HEK293 (cell line): ENCODE measurements around the gene ERAP2.

ENCODE experiments used
- TCF7L2 ChIP-seq: IDR thresholded peaks from 2 replicates; pipeline ENCODE4 v1.6.1; 2011; ENCODE audit warnings: low read depth, mild to moderate bottlenecking, inconsistent platforms, low read length, moderate library complexity, borderline replicate concordance
- ZNF600 ChIP-seq: fragments of 450-650 bp; formaldehyde crosslinking; IDR thresholded peaks from 2 replicates; pipeline ENCODE4 v1.5.1; 2016; ENCODE audit warnings: missing biosample characterization, missing genetic modification characterization
- TF ChIP-seq, protein P1 (sequence below): fragments of 450-650 bp; formaldehyde crosslinking; IDR thresholded peaks from 2 replicates; pipeline ENCODE4 v1.5.1; 2016; ENCODE audit warnings: missing biosample characterization, missing genetic modification characterization
- TF ChIP-seq, protein P2 (sequence below): fragments of 450-650 bp; formaldehyde crosslinking; IDR thresholded peaks from 2 replicates; pipeline ENCODE4 v1.5.1; 2016; ENCODE audit warnings: missing biosample characterization, missing genetic modification characterization, borderline replicate concordance

- TF ChIP-seq, protein P1, sequence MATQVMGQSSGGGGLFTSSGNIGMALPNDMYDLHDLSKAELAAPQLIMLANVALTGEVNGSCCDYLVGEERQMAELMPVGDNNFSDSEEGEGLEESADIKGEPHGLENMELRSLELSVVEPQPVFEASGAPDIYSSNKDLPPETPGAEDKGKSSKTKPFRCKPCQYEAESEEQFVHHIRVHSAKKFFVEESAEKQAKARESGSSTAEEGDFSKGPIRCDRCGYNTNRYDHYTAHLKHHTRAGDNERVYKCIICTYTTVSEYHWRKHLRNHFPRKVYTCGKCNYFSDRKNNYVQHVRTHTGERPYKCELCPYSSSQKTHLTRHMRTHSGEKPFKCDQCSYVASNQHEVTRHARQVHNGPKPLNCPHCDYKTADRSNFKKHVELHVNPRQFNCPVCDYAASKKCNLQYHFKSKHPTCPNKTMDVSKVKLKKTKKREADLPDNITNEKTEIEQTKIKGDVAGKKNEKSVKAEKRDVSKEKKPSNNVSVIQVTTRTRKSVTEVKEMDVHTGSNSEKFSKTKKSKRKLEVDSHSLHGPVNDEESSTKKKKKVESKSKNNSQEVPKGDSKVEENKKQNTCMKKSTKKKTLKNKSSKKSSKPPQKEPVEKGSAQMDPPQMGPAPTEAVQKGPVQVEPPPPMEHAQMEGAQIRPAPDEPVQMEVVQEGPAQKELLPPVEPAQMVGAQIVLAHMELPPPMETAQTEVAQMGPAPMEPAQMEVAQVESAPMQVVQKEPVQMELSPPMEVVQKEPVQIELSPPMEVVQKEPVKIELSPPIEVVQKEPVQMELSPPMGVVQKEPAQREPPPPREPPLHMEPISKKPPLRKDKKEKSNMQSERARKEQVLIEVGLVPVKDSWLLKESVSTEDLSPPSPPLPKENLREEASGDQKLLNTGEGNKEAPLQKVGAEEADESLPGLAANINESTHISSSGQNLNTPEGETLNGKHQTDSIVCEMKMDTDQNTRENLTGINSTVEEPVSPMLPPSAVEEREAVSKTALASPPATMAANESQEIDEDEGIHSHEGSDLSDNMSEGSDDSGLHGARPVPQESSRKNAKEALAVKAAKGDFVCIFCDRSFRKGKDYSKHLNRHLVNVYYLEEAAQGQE (tag by site-specific recombination) = no peak
- TF ChIP-seq ZNF600 (tag by site-specific recombination) (no peak), TCF7L2 (no peak)
- TF ChIP-seq, protein P2, sequence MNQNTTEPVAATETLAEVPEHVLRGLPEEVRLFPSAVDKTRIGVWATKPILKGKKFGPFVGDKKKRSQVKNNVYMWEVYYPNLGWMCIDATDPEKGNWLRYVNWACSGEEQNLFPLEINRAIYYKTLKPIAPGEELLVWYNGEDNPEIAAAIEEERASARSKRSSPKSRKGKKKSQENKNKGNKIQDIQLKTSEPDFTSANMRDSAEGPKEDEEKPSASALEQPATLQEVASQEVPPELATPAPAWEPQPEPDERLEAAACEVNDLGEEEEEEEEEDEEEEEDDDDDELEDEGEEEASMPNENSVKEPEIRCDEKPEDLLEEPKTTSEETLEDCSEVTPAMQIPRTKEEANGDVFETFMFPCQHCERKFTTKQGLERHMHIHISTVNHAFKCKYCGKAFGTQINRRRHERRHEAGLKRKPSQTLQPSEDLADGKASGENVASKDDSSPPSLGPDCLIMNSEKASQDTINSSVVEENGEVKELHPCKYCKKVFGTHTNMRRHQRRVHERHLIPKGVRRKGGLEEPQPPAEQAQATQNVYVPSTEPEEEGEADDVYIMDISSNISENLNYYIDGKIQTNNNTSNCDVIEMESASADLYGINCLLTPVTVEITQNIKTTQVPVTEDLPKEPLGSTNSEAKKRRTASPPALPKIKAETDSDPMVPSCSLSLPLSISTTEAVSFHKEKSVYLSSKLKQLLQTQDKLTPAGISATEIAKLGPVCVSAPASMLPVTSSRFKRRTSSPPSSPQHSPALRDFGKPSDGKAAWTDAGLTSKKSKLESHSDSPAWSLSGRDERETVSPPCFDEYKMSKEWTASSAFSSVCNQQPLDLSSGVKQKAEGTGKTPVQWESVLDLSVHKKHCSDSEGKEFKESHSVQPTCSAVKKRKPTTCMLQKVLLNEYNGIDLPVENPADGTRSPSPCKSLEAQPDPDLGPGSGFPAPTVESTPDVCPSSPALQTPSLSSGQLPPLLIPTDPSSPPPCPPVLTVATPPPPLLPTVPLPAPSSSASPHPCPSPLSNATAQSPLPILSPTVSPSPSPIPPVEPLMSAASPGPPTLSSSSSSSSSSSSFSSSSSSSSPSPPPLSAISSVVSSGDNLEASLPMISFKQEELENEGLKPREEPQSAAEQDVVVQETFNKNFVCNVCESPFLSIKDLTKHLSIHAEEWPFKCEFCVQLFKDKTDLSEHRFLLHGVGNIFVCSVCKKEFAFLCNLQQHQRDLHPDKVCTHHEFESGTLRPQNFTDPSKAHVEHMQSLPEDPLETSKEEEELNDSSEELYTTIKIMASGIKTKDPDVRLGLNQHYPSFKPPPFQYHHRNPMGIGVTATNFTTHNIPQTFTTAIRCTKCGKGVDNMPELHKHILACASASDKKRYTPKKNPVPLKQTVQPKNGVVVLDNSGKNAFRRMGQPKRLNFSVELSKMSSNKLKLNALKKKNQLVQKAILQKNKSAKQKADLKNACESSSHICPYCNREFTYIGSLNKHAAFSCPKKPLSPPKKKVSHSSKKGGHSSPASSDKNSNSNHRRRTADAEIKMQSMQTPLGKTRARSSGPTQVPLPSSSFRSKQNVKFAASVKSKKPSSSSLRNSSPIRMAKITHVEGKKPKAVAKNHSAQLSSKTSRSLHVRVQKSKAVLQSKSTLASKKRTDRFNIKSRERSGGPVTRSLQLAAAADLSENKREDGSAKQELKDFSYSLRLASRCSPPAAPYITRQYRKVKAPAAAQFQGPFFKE = no peak
Observed at GRCh38 chr5:96919754-96920197, 43.5 kb downstream of the ERAP2 start.
